ENCODE data around the gene C22orf39. TPM values are rescaled to one million over a fixed set of nuclear protein-coding genes. Genes with fewer than 3 reads are reported as not detected.

The C22orf39 gene
- total and polyA plus RNA-seq, 2 donors: 34.2 to 75.0 TPM

DNA sequence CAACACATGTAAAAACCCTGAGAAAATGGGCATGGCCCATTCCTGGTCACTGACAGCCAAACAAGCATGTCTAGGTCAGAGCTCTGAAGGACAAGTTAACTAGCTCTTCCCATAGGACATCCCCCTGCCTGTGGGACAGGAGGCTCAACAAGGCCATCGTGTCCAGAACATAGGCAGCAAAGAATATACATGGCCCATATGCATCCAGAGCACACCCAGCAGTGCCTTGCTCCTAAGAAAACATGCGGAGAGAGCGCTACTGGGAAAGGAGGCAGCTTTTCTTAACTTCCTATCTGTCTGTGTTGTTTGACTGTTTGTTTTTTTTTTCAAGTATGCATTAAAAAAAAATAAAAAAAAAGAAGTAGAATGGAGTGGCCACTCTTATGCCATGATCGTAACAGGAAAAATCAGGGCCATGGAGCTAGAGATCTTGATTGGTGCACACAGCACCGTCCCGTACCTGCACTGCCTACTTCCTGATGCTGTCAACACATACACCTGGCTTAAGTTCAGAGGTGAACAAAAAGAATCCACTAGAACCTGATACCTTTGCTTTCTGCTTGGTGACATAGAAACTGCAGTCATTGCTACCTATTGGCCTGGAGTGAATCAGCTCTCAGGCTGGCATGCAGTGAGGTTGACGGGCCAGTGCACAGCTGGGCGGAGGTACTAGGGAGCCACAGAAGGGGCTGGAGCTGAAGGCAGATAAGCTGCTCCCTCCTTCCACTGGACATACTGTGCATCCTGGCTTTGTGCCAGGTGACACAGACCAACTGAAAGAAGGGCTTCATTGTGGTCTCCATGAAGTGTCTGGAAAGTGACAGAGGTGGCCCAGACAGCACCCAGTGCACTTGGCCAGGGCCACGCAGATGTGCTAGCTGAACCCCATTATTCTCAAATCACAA, 19.6 kb upstream of the C22orf39 start:
- peaks cover 19% of the 10 kb centered on the region for H3K36me3 ChIP-seq (ENCODE audit: insufficient read depth)
- no peak for DNase-seq (ENCODE audit: extremely low spot score)
- WGBS: 95% methylated on average over 9 of the region's 9 CpGs
- H3K27ac ChIP-seq (ENCODE audit: low read depth): no peak overlapping the region
- H3K4me3 ChIP-seq (ENCODE audit: low read depth, low read length): no peak overlapping the region
- no peaks in the 10 kb centered on the region for H3K4me1 ChIP-seq (ENCODE audit: insufficient read depth)

DNA sequence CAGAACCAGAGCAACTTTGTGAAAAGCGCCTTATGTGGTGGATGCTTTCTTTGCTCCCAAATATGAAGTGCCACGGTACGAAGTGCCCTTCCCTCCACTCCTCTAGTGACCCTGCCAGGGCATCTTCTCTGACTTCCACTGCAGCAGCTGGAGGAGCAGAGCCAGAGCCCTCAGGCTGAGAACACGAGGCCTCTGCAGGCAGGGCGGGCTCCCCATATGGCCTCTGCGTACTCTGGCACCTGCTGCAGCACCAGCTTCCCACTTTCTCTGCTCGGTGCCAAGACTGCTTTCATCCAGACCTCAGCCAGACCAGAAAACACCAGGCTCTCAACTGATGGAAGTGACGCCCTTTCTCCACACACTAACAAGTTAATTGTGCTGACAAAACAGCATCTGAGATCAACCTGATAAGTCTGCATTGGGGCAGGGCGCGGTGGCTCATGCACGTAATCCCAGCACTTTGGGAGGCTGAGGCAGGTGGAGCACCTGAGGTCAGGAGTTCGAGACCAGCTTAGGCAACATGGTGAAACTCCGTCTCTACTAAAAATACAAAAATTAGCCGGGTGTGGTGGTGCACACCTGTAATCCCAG, 18.7 kb upstream of the C22orf39 start:
- H3K4me3 ChIP-seq (ENCODE audit: low read depth, low read length): no peak overlapping the region
- H3K4me1 ChIP-seq (ENCODE audit: insufficient read depth): no peaks in the 10 kb centered on the region
- peaks cover 16% of the 10 kb centered on the region for H3K36me3 ChIP-seq (ENCODE audit: insufficient read depth)
- H3K27ac ChIP-seq (ENCODE audit: low read depth): no peak overlapping the region
- 92% methylated on average over 14 of the region's 14 CpGs for WGBS
- DNase-seq (ENCODE audit: extremely low spot score): no peak

DNA sequence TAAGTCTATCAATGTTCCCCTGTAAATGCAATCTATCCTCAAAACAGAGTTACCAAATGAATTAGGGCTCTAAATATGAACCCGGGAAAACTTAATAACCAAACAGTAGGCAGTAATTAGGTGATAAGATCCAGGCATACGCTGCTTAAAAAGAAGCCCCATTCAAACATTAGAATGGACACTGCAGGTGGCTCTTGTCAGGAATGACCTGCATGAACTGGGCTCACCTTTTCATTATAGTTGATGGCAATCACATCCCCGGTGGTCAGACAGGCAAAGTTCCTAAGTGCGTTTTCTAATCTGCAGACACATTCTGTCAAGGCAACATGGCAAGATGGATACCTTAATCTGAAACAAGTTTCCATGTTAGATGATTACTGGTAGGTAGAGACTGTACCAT, 17.5 kb upstream of the C22orf39 start:
- no peak overlapping the region for H3K4me3 ChIP-seq (ENCODE audit: low read depth, low read length)
- DNase-seq (ENCODE audit: extremely low spot score): no peak
- no peak overlapping the region for H3K27ac ChIP-seq (ENCODE audit: low read depth)
- H3K4me1 ChIP-seq (ENCODE audit: insufficient read depth): no peaks in the 10 kb centered on the region
- WGBS: 89% methylated on average over 4 of the region's 4 CpGs
- H3K36me3 ChIP-seq (ENCODE audit: insufficient read depth): peaks cover 16% of the 10 kb centered on the region

DNA sequence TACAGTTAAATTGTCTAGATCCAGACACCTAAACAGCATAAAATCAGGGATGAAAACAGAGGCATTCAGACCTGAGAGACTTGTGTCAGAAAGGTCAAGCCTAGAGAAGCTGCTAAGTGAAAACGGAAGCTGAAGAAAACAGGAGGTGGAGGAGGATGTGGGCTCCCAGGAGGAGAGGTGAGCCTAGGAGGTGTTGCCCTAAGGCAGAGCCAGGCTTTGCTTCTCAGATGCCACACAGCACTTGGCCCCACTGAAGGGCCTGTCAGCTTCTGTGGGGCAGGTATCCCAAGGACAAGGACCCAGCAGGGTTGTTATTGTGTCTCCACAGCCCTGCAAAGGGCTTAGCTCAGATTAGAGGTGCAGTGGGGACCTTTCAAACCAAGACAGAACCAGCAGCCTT, 17.0 kb upstream of the C22orf39 start:
- Histone ChIP-seq H3K4me1 (ENCODE audit: insufficient read depth) (no peaks in the 10 kb centered on the region), H3K4me3 (ENCODE audit: low read depth, low read length) (no peak overlapping the region), H3K36me3 (ENCODE audit: insufficient read depth) (peaks cover 12% of the 10 kb centered on the region), H3K27ac (ENCODE audit: low read depth) (no peak overlapping the region)
- WGBS: 71% methylated on average over 1 of the region's 1 CpG
- no peak for DNase-seq (ENCODE audit: extremely low spot score)

DNA sequence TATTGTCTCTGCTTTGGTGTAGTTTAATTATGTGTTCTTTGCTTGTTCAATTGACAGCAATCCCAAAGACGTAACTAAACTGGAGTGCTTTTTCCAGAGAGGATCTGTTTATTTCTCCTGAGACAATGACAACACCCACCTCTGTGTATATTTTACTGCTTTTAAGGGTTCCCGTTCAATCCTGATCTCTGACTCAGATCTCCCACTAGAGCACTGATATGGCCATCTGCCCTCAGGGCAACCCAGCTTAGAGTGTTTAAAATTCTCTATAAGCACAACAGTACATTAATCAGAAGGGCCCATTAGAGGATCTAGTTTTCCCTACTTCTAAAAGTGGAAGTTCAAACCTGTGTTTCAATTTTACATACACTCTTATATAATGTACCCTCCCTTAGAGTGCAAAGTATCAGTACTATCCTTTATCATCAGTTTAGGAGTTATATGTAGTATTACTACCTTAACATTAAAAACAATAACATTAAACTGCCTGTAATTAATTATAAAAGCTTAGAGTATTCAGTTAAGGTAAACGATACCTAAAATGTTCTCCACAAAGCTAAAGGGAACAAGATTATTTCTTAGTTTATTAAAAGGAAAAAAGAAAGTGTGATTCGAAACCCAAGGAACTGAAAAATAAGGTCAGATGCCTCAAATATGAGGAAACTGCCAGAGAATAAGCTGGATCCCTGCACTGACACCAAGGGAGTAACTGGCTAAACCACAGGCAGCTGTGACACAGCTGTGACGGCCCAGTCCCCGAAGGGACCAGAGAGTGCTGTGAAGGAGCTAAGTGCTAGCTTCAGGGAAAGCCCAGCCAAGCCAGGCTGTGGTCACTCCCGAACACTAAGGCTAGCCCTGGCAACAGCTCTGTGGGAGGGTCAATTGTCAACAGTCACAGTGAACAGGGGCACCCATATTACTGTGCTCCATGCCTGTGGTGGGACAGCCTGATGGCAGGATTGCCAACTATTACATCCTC, 16.3 kb upstream of the C22orf39 start:
- DNase-seq (ENCODE audit: extremely low spot score): no peak
- WGBS: 77% methylated on average over 7 of the region's 7 CpGs
- H3K4me3 ChIP-seq (ENCODE audit: low read depth, low read length): no peak overlapping the region
- no peak overlapping the region for H3K27ac ChIP-seq (ENCODE audit: low read depth)
- no peaks in the 10 kb centered on the region for H3K4me1 ChIP-seq (ENCODE audit: insufficient read depth)
- H3K36me3 ChIP-seq (ENCODE audit: insufficient read depth): peaks cover 7% of the 10 kb centered on the region

DNA sequence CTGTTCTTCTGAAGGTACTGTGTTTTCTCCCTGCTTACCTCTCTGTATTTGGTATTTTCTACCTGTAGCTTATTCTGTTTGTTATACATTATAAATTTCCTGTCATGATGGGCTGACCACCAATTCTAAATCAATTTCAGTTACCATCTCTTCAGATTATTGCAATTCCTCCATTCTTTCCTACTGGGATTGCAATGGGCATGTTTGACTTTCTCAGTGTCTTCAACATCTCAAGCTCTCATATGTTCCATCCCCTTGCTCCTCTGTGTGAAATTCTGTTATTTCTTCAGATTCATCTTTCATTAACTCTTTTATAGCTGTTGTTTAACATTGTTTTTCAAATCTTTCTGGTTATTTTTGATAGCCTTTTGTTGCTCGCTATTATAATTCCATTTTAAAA, 15.5 kb upstream of the C22orf39 start:
- H3K36me3 ChIP-seq (ENCODE audit: insufficient read depth): peaks cover 7% of the 10 kb centered on the region

DNA sequence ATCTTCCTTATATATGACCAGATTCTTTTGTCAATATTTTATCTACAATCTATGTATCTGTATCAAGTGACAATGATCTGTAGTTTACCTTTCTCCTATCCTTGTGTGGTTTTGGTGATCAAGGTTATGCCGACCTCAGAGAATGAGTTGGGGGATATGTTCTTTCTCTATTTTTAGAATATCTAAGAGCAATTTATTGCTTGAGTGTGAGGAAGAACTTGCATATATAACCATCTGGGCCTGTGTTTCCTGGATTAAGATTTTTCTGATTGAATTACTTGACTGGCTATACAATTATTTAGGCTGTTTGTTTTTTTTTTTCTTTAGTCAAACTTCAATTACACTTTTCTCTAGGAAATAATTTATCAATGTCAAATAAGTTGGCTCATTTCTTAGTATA, 14.0 kb upstream of the C22orf39 start:
- Histone ChIP-seq H3K4me3 (ENCODE audit: low read depth, low read length) (no peak overlapping the region), H3K4me1 (ENCODE audit: insufficient read depth) (no peaks in the 10 kb centered on the region), H3K27ac (ENCODE audit: low read depth) (no peak overlapping the region), H3K36me3 (ENCODE audit: insufficient read depth) (peaks cover 3% of the 10 kb centered on the region)
- WGBS: 86% methylated on average over 1 of the region's 1 CpG
- DNase-seq (ENCODE audit: extremely low spot score): no peak

More for the DNA sequence above, 15.5 kb upstream of the C22orf39 start:
- 95% methylated on average over 1 of the region's 1 CpG for WGBS
- DNase-seq (ENCODE audit: extremely low spot score): no peak
- Histone ChIP-seq H3K27ac (ENCODE audit: low read depth) (no peak overlapping the region), H3K4me1 (ENCODE audit: insufficient read depth) (no peaks in the 10 kb centered on the region), H3K4me3 (ENCODE audit: low read depth, low read length) (no peak overlapping the region)

DNA sequence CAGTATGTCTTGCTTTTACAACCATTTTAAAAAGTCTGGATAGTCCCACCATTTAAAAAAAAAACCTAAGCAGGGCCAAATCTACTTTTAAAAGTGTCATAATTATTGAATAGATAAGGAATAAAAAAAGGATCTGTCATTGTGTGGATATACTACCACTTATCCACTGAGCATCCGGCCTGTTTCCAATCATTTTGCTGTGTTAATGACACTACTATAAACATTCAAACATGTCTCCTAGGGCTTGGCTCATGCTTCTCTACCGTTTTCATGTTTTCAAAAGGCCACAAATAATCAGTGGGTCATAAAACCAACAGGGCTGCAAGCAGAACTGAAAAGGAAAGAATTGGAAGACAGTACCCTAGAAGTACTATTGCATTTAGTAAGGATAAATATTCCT, 12.5 kb upstream of the C22orf39 start:
- DNase-seq (ENCODE audit: extremely low spot score): no peak
- no peak overlapping the region for H3K27ac ChIP-seq (ENCODE audit: low read depth)
- 51% methylated on average over 2 of the region's 2 CpGs for WGBS
- H3K4me3 ChIP-seq (ENCODE audit: low read depth, low read length): no peak overlapping the region
- peaks cover 3% of the 10 kb centered on the region for H3K36me3 ChIP-seq (ENCODE audit: insufficient read depth)
- no peaks in the 10 kb centered on the region for H3K4me1 ChIP-seq (ENCODE audit: insufficient read depth)

DNA sequence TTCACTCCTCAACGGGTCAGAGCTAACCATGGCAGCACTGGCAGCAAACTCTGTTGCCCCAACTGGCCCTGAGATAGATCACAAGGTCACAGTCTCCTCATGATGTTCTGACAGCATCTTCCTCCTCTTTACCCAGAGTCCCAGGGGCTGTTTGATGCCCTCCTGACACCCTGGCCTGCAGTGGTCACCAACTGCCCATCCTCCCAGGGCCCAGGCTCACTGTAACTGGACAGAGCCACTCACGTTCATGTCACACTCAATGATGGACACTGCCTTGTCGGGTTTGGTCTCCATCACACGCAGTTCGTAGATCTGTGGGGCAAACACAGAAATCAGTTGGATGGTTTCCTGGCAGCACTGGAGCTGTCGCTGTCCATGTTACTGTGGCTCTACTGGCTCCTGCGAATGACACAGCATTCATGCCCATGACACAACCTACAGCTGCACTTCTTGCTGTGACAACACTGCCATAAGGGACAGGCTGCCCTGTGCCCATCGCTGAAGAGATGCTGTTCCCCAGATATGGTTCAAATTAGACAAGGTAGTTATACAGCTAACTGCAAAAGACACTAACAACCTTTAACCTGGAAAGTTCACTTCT, 10.4 kb upstream of the C22orf39 start:
- no peak overlapping the region for H3K27ac ChIP-seq (ENCODE audit: low read depth)
- no peaks in the 10 kb centered on the region for H3K4me1 ChIP-seq (ENCODE audit: insufficient read depth)
- no peak overlapping the region for H3K4me3 ChIP-seq (ENCODE audit: low read depth, low read length)
- no peak for DNase-seq (ENCODE audit: extremely low spot score)
- WGBS: 95% methylated on average over 8 of the region's 8 CpGs
- peaks cover 3% of the 10 kb centered on the region for H3K36me3 ChIP-seq (ENCODE audit: insufficient read depth)

DNA sequence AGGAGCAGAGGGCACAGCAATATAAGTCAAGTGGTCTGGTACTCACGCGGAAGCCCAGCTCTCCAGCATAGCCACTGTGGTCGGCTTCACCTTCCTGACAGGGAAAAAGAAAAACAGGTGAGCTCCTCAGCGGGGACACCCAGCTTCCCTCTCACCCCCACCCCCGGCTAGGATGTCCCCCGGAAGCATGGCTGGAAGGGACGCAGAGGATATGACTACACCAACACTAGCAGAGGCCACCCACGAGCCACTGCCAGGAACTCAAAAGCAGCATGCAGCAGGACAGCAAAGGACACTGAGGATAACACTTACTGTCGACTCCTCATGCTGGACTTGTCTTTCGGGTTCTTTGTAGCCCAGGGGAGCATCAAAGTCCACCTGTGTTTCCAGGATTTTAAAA, 9.0 kb upstream of the C22orf39 start:
- 93% methylated on average over 10 of the region's 10 CpGs for WGBS
- no peak for DNase-seq (ENCODE audit: extremely low spot score)
- H3K4me3 ChIP-seq (ENCODE audit: low read depth, low read length): no peak overlapping the region
- H3K27ac ChIP-seq (ENCODE audit: low read depth): no peak overlapping the region
- H3K36me3 ChIP-seq (ENCODE audit: insufficient read depth): peaks cover 3% of the 10 kb centered on the region
- H3K4me1 ChIP-seq (ENCODE audit: insufficient read depth): no peaks in the 10 kb centered on the region

DNA sequence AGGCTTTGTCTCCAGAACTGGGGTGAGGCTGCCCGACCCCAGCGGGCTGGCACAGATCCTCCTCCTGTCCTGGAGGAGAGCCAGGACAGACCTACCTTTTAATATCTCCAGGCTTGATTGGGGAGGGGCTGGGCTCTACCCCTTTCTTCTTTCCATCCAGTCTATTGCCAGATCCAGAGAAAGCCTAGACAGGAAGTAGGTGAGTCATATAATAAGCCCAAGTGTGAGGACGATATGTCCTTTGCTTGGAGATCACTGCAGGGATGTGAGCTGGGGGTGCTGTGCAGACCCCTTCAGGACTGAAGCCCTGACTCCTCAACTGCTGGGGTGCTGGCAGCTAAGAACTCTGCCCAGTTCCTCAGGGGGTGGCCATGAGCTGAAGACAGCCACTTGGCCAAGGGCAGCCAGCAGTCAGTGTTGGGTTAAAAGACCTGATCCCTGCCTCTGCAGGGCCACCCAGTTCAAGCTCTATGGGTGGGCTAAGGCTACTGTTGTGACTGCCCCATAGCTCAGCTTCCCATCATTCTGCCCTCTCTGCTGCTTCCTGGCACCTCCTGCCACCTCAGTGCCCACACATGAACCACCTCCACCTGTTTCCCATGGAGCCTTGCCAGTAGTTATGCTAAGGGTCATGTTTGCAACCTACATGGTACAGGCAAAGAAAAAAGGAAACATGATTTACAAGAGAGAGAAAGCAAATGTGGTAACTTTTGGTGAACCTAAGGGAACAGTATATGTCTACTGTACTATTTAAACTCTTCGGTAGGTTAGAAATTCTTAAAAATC, 8.3 kb upstream of the C22orf39 start:
- H3K36me3 ChIP-seq (ENCODE audit: insufficient read depth): peaks cover 3% of the 10 kb centered on the region

DNA sequence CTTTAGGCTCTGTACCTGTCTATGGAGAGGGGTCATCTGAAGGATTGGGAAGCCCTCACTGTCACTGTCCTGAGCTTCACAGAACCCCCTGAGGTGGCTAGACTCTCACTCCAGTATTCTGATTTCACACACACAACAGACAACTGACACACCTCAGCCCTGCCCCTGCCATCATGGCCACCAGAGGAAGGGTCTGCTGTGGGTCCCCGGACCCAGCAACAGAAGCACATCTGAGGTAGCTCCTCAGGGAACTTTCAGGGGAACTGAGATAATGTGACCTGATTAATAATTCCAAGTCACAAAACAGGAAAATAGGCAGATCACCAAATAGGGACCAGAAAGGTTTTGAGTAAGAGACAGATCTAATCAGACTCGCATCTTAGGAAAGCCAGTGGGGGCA, 7.5 kb upstream of the C22orf39 start:
- no peak for DNase-seq (ENCODE audit: extremely low spot score)
- WGBS: 96% methylated on average over 2 of the region's 2 CpGs
- Histone ChIP-seq H3K27ac (ENCODE audit: low read depth) (no peak overlapping the region), H3K4me1 (ENCODE audit: insufficient read depth) (no peaks in the 10 kb centered on the region), H3K4me3 (ENCODE audit: low read depth, low read length) (no peak overlapping the region), H3K36me3 (ENCODE audit: insufficient read depth) (peaks cover 3% of the 10 kb centered on the region)

More for the DNA sequence above, 8.3 kb upstream of the C22orf39 start:
- whole genome bisulfite sequencing: 85% methylated on average over 4 of the region's 4 CpGs
- no peaks in the 10 kb centered on the region for H3K4me1 ChIP-seq (ENCODE audit: insufficient read depth)
- H3K4me3 ChIP-seq (ENCODE audit: low read depth, low read length): no peak overlapping the region
- H3K27ac ChIP-seq (ENCODE audit: low read depth): no peak overlapping the region
- no peak for DNase-seq (ENCODE audit: extremely low spot score)

Measured in urinary bladder (tissue), 4 donors.